ENCODE data around the gene ASXL2. TPM values are rescaled to one million over a fixed set of nuclear protein-coding genes. Genes with fewer than 3 reads are reported as not detected.

ASXL2 gene
- polyA plus RNA-seq, 1 donor from 2014 or later = 2.9 TPM

DNA sequence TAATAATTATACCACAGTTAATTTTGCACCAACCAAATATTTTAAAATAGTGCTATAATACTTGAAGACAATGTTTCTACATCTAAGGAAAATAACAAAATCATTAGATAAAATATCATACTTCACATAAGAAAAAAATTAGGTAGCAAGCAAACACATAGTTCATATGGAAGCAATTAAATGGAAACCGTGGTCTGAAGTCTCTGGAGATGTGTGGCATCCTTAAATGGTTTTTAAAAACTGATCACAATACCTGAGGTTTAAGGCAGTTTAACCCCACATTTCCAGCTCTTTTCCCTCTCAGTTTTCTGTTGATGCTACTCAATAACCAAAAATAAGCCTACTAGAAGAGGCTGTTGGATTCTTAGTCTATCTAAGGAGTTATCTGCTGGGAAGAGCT is 71.3 kb downstream of the ASXL2 start:
- TF ChIP-seq EP300 (conservative IDR thresholded peaks at IDR 0.05; ENCODE audit: poor library complexity, severe bottlenecking) (no peak), RAD21 (conservative IDR thresholded peaks at IDR 0.05) (no peak), POLR2AphosphoS5 (IDR thresholded peaks at IDR 0.05) (no peak), MXI1 (conservative IDR thresholded peaks at IDR 0.05; ENCODE audit: poor library complexity, severe bottlenecking) (no peak), EZH2 (IDR thresholded peaks at IDR 0.05; ENCODE audit: borderline replicate concordance, insufficient read depth, low read length, poor library complexity, severe bottlenecking) (no peak), SMC3 (conservative IDR thresholded peaks at IDR 0.05; ENCODE audit: poor library complexity) (no peak), TAF1 (IDR thresholded peaks at IDR 0.05; ENCODE audit: low read depth) (no peak)
- TF ChIP-seq, protein P1, sequence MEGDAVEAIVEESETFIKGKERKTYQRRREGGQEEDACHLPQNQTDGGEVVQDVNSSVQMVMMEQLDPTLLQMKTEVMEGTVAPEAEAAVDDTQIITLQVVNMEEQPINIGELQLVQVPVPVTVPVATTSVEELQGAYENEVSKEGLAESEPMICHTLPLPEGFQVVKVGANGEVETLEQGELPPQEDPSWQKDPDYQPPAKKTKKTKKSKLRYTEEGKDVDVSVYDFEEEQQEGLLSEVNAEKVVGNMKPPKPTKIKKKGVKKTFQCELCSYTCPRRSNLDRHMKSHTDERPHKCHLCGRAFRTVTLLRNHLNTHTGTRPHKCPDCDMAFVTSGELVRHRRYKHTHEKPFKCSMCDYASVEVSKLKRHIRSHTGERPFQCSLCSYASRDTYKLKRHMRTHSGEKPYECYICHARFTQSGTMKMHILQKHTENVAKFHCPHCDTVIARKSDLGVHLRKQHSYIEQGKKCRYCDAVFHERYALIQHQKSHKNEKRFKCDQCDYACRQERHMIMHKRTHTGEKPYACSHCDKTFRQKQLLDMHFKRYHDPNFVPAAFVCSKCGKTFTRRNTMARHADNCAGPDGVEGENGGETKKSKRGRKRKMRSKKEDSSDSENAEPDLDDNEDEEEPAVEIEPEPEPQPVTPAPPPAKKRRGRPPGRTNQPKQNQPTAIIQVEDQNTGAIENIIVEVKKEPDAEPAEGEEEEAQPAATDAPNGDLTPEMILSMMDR (IDR thresholded peaks at IDR 0.05; ENCODE audit: poor library complexity, severe bottlenecking) = no peak
- TF ChIP-seq, protein P2, sequence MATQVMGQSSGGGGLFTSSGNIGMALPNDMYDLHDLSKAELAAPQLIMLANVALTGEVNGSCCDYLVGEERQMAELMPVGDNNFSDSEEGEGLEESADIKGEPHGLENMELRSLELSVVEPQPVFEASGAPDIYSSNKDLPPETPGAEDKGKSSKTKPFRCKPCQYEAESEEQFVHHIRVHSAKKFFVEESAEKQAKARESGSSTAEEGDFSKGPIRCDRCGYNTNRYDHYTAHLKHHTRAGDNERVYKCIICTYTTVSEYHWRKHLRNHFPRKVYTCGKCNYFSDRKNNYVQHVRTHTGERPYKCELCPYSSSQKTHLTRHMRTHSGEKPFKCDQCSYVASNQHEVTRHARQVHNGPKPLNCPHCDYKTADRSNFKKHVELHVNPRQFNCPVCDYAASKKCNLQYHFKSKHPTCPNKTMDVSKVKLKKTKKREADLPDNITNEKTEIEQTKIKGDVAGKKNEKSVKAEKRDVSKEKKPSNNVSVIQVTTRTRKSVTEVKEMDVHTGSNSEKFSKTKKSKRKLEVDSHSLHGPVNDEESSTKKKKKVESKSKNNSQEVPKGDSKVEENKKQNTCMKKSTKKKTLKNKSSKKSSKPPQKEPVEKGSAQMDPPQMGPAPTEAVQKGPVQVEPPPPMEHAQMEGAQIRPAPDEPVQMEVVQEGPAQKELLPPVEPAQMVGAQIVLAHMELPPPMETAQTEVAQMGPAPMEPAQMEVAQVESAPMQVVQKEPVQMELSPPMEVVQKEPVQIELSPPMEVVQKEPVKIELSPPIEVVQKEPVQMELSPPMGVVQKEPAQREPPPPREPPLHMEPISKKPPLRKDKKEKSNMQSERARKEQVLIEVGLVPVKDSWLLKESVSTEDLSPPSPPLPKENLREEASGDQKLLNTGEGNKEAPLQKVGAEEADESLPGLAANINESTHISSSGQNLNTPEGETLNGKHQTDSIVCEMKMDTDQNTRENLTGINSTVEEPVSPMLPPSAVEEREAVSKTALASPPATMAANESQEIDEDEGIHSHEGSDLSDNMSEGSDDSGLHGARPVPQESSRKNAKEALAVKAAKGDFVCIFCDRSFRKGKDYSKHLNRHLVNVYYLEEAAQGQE (IDR thresholded peaks at IDR 0.05; ENCODE audit: borderline replicate concordance) = no peak
- no peak overlapping the region for H3K4me2 ChIP-seq (ENCODE audit: low read length)
- H3K4me3 ChIP-seq (ENCODE audit: low read length) = no peak overlapping the region
- H4K20me1 ChIP-seq (ENCODE audit: insufficient read depth) = no peaks in the 10 kb centered on the region
- H3F3A ChIP-seq (ENCODE audit: insufficient read depth, low read length, poor library complexity, severe bottlenecking) = no peaks in the 10 kb centered on the region
- no peak overlapping the region for H2AFZ ChIP-seq (ENCODE audit: low read depth, low read length)
- no peaks in the 10 kb centered on the region for H3K79me2 ChIP-seq (replicated peaks; ENCODE audit: insufficient read depth, low read length)
- H3K9me2 ChIP-seq (ENCODE audit: insufficient read depth, low read length) = no peaks in the 10 kb centered on the region
- no peaks in the 10 kb centered on the region for H3K9me3 ChIP-seq (ENCODE audit: low read length)
- peaks cover 3% of the 10 kb centered on the region for H3K36me3 ChIP-seq (ENCODE audit: insufficient read depth, low read length)
- H3K27ac ChIP-seq (ENCODE audit: low read length) = no peak overlapping the region
- no peak overlapping the region for H3K9ac ChIP-seq (ENCODE audit: low read length)
- no peaks in the 10 kb centered on the region for H3K27me3 ChIP-seq (ENCODE audit: insufficient read depth, low read depth, low read length)

DNA sequence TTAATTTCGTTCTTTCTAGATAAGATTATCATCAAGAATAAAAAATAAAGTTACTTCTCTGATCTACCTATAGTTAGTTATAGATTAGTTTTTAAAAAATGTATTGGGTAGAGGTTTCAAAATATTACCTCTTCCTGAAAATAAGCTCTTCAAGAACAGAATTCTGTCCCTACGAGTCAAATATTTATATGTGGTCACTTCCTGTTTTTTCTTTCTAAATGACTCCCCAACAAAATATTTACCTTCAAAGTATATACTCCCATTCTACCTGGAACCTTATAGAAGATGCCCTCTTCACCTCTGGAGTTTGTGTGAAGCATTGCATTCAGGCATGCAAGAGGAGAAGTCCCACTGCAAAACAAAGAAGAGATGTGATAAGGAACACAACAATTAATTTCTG is 72.3 kb downstream of the ASXL2 start:
- H3K36me3 ChIP-seq (ENCODE audit: insufficient read depth, low read length) = peaks cover 3% of the 10 kb centered on the region
- no peaks in the 10 kb centered on the region for H3K79me2 ChIP-seq (replicated peaks; ENCODE audit: insufficient read depth, low read length)
- H2AFZ ChIP-seq (ENCODE audit: low read depth, low read length) = no peak overlapping the region
- H3K4me3 ChIP-seq (ENCODE audit: low read length) = no peak overlapping the region
- H3K4me2 ChIP-seq (ENCODE audit: low read length) = no peak overlapping the region
- no peaks in the 10 kb centered on the region for H3F3A ChIP-seq (ENCODE audit: insufficient read depth, low read length, poor library complexity, severe bottlenecking)
- H3K9me3 ChIP-seq (ENCODE audit: low read length) = no peaks in the 10 kb centered on the region
- H3K27ac ChIP-seq (ENCODE audit: low read length) = no peak overlapping the region
- H3K9ac ChIP-seq (ENCODE audit: low read length) = no peak overlapping the region
- TF ChIP-seq POLR2AphosphoS5 (IDR thresholded peaks at IDR 0.05) = no peak
- no peaks in the 10 kb centered on the region for H3K27me3 ChIP-seq (ENCODE audit: insufficient read depth, low read depth, low read length)
- H4K20me1 ChIP-seq (ENCODE audit: insufficient read depth) = no peaks in the 10 kb centered on the region
- no peaks in the 10 kb centered on the region for H3K9me2 ChIP-seq (ENCODE audit: insufficient read depth, low read length)

DNA sequence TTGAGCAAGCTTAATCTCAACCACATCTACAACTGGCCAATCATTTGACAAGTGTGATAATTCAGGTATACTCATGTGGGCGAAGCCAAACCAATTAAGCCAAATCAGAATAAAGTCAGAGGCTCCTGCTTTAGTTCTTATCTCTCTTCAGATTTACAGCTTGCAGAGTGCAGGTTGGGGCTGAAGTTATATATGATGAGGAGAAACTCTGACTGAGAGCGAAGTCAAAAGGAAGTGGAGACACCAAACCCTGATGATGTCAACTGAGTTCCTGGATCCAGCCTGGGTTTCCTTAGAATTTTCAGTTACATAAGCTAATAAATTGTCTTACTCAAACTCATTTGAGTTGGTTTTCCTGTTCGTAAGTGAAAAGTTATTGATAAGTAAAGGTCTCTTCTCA is 73.9 kb downstream of the ASXL2 start:
- no peaks in the 10 kb centered on the region for H3K27me3 ChIP-seq (ENCODE audit: insufficient read depth, low read depth, low read length)
- no peak overlapping the region for H2AFZ ChIP-seq (ENCODE audit: low read depth, low read length)
- H3K4me2 ChIP-seq (ENCODE audit: low read length) = no peak overlapping the region
- no peaks in the 10 kb centered on the region for H3K9me2 ChIP-seq (ENCODE audit: insufficient read depth, low read length)
- TF ChIP-seq SMC3 (conservative IDR thresholded peaks at IDR 0.05; ENCODE audit: poor library complexity) (no peak), EP300 (conservative IDR thresholded peaks at IDR 0.05; ENCODE audit: poor library complexity, severe bottlenecking) (no peak), EZH2 (IDR thresholded peaks at IDR 0.05; ENCODE audit: borderline replicate concordance, insufficient read depth, low read length, poor library complexity, severe bottlenecking) (no peak), MXI1 (conservative IDR thresholded peaks at IDR 0.05; ENCODE audit: poor library complexity, severe bottlenecking) (no peak), POLR2AphosphoS5 (IDR thresholded peaks at IDR 0.05) (no peak), RAD21 (conservative IDR thresholded peaks at IDR 0.05) (no peak), TAF1 (IDR thresholded peaks at IDR 0.05; ENCODE audit: low read depth) (no peak)
- TF ChIP-seq, protein P1 (IDR thresholded peaks at IDR 0.05; ENCODE audit: poor library complexity, severe bottlenecking) = no peak
- TF ChIP-seq, protein P2 (IDR thresholded peaks at IDR 0.05; ENCODE audit: borderline replicate concordance) = no peak
- H3F3A ChIP-seq (ENCODE audit: insufficient read depth, low read length, poor library complexity, severe bottlenecking) = no peaks in the 10 kb centered on the region
- no peak overlapping the region for H3K4me3 ChIP-seq (ENCODE audit: low read length)
- no peak overlapping the region for H3K27ac ChIP-seq (ENCODE audit: low read length)
- H3K9me3 ChIP-seq (ENCODE audit: low read length) = no peaks in the 10 kb centered on the region
- no peak overlapping the region for H3K9ac ChIP-seq (ENCODE audit: low read length)
- no peaks in the 10 kb centered on the region for H4K20me1 ChIP-seq (ENCODE audit: insufficient read depth)
- no peaks in the 10 kb centered on the region for H3K79me2 ChIP-seq (replicated peaks; ENCODE audit: insufficient read depth, low read length)
- H3K36me3 ChIP-seq (ENCODE audit: insufficient read depth, low read length) = peaks cover 3% of the 10 kb centered on the region

Measured in neural cell (in vitro differentiated cells).